Stimulated activated CD4-positive, alpha-beta T cell treated with anti-CD3 and anti-CD28 coated beads, Interleukin-1b, Interleukin-23, amount 100 ng/mL, for 4 hours (primary cell): Measurements from ENCODE around the gene TNIP1.

Source experiments
- DNase-seq, 2 donors: peaks; one replicate each; pipeline ENCODE4 v3.0.0-alpha.2; 2020; ENCODE audit warnings: low read depth in 2 of 2

The TNIP1 gene

GRCh38 chr5:151022511-151023018, 58.3 kb downstream of the TNIP1 start:
- DNase-seq = no peak

GRCh38 chr5:151021746-151022145, 59.1 kb downstream of the TNIP1 start:
- DNase-seq = no peak

- DNase-seq = peak in 1 of 2 donors; percentile 22
Observed at GRCh38 chr5:151020304-151021110, 60.3 kb downstream of the TNIP1 start, which contains the start of gene GPX3. Gene GPX3 (plus strand): TSS chr5:151020591. CDS start chr5:151020655, 64 bp downstream.

DNA sequence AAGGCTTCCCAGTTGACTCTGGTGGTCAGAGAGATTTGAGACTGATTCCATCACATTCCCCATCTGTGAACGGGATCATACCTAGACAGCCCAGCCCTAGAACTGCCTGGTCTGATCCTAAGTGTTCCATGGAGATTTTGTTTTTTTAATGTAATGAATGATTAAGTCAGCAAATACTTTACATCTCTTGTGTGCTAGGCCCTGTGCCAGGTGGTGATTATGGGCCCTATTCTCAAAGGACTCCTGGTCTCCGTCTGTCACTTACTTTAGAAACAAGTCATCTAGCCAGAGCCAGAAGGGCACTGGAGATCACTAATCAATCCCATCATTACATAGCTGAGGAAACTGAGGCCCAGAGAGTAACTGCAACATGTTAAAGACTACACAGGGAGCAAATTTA, 61.5 kb downstream of the TNIP1 start:
- DNase-seq = no peak

GRCh38 chr5:151018846-151019245, 62.0 kb downstream of the TNIP1 start:
- no peak for DNase-seq

- no peak for DNase-seq
Observed at GRCh38 chr5:151017897-151018296, 62.9 kb downstream of the TNIP1 start.

GRCh38 chr5:151016700-151017099, 64.1 kb downstream of the TNIP1 start:
- DNase-seq = no peak

DNA sequence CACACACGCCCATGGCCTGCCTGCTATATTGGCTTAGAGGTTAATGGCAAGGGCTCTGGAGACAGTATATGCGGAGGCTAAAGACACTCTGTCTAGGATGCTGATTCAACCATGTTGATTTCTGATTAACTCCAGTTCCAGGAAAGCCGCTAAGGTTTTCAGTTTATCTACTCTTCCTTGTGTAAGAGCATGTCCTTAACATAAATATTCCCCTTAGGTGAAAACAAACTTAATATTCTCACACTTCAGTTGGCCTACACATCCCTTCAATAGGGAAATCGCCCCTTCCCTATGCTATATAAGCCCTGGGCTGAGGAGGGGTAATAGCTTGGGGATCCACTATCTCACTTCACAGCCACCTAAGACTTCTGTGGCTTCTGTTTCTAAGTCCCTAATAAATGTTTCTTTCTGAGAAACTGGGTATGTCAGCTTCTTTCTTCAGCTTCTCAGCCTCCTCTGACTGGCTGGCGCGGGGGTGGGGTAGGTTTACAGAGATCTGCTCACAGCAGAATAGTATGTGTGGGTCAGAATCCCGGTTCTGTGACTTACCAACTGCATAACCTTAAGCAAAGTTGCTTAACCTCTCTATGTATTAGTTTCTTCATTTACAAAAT, 64.8 kb downstream of the TNIP1 start:
- DNase-seq = no peak

GRCh38 chr5:151014680-151015343, 66.0 kb downstream of the TNIP1 start:
- no peak for DNase-seq

DNA sequence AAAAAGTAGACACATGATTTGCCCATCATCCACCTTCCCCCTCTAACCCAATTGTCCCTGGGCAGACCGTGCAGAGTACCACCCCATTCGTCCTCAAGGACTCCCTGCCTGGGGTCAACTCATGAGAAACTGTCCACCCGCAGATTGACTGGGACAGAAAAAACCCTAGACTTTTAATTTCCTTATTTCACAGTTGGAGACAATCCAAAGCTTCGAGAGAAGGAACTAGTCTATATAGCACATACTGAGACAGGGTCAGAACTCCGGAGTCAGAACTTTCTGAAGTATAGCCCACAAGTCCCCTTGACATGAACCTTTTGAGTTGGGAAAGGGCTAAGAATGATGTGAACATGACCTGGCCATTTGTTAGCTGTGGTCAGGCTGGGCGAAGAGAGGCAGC, 68.0 kb downstream of the TNIP1 start:
- DNase-seq = no peak

- no peak for DNase-seq
Observed at GRCh38 chr5:151008906-151009305, 71.9 kb downstream of the TNIP1 start.

DNA sequence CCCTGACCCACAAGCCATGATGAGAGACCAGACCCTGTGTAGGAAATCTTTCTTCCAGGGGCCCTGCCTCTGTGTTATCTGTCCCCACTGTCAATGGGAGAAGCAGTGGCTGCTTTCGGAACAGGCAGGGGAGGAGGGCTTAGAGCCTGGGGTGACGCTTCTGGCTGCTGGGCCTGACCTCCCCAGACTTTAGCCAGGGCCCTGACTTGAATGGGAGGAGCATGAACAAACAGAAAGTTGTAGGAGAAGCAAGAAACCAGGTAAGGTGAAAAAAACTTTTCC, 72.7 kb downstream of the TNIP1 start:
- no peak for DNase-seq

GRCh38 chr5:151007430-151008209, 73.2 kb downstream of the TNIP1 start:
- no peak for DNase-seq

DNA sequence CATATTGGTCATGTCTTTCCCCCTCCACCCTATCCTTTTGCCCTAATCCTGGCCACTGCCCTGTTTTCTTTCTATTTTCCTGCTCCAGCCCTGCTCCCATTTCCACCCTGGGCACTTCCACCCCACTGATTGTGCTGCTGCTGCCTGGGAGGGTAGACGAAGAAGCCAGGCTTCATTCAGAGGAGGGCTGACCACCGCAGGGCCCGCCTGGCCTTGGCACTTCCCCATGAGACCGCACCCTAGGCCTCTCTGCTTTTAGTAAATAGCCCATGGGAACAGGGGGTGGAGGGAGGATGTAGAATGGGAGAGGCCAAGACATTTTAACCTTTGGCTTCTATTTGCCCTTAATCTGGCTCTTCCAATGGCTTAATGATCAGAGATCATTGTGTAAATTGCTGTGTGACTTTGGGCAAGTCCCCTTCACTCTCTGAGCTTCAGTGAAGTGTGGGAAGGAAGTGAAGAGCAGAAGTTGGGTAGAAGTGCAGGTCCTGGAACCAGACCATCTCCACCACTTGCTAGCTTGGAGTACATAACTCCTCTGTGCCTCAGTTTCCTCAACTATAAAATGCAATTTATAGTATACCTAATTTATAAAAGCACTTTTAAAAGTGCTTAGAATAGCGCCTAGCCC, 74.0 kb downstream of the TNIP1 start:
- DNase-seq = no peak

GRCh38 chr5:151005950-151006576, 74.8 kb downstream of the TNIP1 start:
- DNase-seq = no peak

DNA sequence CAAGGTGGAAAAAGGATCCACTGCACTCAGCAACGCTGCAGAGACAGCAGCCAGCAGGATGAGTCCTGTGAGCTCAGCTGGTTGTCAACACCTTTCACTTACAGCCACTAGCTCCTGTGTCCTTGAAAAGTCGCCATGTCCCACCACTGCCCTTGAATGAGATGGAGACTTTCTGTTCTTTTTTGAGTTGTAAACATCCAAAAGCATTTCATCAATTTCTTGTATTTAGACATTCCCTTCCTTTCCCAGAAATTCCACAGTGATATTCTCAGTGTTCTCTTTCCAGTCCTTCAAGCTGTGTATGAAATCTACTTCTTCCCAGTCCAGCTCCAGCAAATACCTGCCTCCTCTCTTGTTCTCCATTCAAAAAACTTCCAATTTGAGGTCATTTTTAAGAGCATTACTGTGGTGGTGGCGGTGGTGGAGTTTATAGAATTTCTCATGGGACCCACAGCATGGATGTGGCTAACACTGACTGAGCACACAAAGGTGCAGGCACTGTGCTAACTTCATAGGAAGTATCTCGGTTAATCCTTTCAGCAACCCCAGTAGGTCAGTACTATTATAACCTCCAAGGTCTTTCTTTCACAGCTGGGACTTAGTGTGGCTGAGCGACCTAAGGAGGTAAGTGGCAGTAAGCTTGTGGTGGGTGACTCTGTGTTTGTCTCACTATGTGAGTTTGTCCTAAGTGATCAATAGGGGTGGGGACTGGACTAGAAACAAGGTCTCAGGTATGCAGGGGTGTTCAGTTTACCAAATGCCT, 75.5 kb downstream of the TNIP1 start:
- DNase-seq = no peak

GRCh38 chr5:151004499-151004898, 76.3 kb downstream of the TNIP1 start:
- no peak for DNase-seq

DNA sequence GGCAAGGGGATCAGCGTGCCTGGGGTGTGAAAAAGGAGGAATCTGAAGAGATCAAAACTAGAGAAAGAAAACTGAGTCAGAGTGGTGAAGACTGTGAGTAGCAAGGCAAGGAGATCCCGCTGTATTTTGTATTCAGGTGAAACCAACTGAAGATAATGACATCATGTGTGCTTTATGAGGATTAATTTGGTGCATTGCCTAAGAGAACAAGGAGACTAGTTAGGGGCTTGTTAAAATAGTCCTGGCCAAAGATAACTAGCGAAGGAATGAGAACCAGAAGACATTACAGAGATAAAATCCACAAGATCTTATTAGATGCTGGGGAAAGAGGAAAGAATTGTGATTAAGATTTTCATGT, 77.4 kb downstream of the TNIP1 start:
- DNase-seq = no peak

GRCh38 chr5:151002681-151003502, 77.9 kb downstream of the TNIP1 start:
- DNase-seq = no peak

DNA sequence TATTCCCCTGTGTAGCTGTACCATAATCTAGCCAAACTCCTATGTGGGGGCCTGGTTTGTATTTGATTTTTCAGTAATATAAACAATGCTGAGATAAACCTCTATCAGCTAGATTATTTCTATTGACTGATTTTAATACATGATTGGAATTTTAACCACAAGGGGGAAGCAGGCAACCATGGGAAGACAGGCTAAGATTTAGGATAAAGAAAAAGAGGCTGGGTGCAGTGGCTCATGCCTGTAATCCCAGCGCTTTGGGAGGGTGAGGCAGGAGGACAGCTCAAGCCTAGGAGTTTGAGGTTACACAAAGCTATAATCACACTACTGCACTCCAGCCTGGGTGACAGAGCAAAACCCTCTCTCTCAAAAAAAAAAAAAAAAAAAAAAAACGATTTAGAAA, 78.6 kb downstream of the TNIP1 start:
- no peak for DNase-seq
